Sigmoid colon (tissue), 4 donors: Measurements from ENCODE around the gene CTBS.

ENCODE experiments used
- EP300 ChIP-seq, 4 donors: sonication (generic); formaldehyde crosslinking; IDR thresholded peaks; one replicate each; pipeline ENCODE4 v1.6.1; 2017; ENCODE audit warnings: antibody characterized with exemption in 4 of 4
- POLR2AphosphoS5 ChIP-seq, 4 donors: sonication (generic); formaldehyde crosslinking; IDR thresholded peaks; one replicate each; pipeline ENCODE4 v1.6.1; 2017; ENCODE audit warnings: antibody characterized with exemption in 4 of 4
- TF ChIP-seq, protein P1 (sequence below), 4 experiments: fragments of 450-650 bp in 3 of 4; fragments of 200-600 bp in 1 of 4; IDR thresholded peaks; one replicate each; pipeline ENCODE4 v1.5.1; 2016 to 2019; ENCODE audit warnings: antibody characterized with exemption in 4 of 4, mild to moderate bottlenecking in 3 of 4, moderate library complexity in 2 of 4

DNA sequence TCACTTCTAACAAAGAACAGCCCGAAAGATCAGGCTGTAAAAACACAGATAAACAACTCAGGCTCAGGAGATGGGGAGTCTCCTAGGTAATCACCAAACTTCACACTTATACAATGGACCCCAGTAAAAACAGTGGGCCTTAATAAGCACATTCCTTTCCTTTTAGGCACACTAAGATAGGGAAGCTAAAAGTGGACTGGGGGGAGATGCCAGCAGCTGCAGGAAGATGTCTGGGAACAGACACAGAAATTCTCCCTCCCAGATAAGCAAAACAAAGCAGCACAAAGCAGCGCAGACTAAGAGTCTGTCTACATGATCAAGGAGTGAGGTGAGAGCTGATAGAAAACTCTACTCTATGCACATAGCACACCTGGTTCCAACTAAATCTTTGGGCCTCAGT, 29.0 kb upstream of the CTBS start:
- TF ChIP-seq, protein P1, sequence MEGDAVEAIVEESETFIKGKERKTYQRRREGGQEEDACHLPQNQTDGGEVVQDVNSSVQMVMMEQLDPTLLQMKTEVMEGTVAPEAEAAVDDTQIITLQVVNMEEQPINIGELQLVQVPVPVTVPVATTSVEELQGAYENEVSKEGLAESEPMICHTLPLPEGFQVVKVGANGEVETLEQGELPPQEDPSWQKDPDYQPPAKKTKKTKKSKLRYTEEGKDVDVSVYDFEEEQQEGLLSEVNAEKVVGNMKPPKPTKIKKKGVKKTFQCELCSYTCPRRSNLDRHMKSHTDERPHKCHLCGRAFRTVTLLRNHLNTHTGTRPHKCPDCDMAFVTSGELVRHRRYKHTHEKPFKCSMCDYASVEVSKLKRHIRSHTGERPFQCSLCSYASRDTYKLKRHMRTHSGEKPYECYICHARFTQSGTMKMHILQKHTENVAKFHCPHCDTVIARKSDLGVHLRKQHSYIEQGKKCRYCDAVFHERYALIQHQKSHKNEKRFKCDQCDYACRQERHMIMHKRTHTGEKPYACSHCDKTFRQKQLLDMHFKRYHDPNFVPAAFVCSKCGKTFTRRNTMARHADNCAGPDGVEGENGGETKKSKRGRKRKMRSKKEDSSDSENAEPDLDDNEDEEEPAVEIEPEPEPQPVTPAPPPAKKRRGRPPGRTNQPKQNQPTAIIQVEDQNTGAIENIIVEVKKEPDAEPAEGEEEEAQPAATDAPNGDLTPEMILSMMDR (IDR thresholded peaks at IDR 0.05): no peak
- TF ChIP-seq POLR2AphosphoS5 (IDR thresholded peaks at IDR 0.05) (no peak), EP300 (IDR thresholded peaks at IDR 0.05) (no peak)
